KOPT-K1 (cell line): ENCODE measurements around the gene TP53BP1.
"Not testable (repeated sequence)": the region's sequence is repeated elsewhere in the genome, so short reads cannot be mapped to it uniquely, and the experiment has no call there.

Source experiments
- H3K27ac ChIP-seq: fragments of 200-600 bp; sonication (generic); 2 replicates; pipeline ENCODE4 v1.5.1; 2016; ENCODE audit warnings: antibody characterized with exemption, mild to moderate bottlenecking, low read depth, low read length; ENCODE audit not compliant: poor library complexity, severe bottlenecking
- H3K36me3 ChIP-seq: fragments of 200-600 bp; sonication (generic); 2 replicates; pipeline ENCODE4 v1.5.1; 2017; ENCODE audit warnings: antibody characterized with exemption, mild to moderate bottlenecking, low read length, moderate library complexity; ENCODE audit not compliant: insufficient read depth
- H3K9me3 ChIP-seq: fragments of 200-600 bp; sonication (generic); 2 replicates; pipeline ENCODE4 v1.5.1; 2017; ENCODE audit warnings: antibody characterized with exemption, low read length, mild to moderate bottlenecking; ENCODE audit not compliant: insufficient read depth, poor library complexity, severe bottlenecking

Gene TP53BP1

DNA sequence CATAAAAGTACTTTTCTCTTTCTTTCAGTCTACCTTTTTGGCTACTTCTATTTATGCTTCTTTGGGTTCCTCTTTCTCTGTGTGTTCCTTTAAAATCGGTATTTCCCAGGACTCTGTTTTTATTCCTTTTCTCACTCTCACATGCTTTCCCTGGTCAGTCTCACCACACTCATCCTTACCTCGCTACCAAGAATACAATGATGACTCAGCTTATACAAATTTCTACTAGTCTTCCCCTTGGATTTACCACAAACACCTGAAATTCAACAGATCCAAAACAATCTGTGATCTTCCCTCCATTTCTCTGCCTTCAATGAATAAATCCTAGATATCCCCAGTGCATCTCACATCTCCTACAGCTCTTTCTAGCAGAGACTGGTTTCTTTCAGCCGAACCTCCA, 69.2 kb downstream of the TP53BP1 start:
- peaks cover 76% of the 10 kb centered on the region for H3K36me3 ChIP-seq
- no peaks in the 10 kb centered on the region for H3K9me3 ChIP-seq
- no peak overlapping the region for H3K27ac ChIP-seq

DNA sequence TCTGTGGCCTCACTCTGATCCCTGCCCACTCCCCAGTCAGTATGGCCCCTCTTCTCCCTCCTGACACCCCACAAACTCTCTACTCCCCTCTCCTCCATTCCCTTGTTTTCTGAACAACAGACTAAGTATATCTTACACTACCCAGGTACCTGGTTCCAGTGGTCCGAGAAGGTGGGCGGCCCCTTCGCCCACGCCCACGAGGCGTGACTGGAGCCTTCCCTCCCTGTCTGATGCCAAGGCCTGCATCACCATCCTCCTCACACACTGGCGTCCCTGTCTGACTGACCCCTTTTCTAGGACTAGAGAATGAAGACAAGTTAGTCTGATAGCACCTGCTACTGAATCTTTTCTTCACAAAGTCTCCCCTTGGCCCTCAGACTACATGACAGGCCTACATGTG, 72.1 kb downstream of the TP53BP1 start:
- no peak overlapping the region for H3K27ac ChIP-seq
- no peaks in the 10 kb centered on the region for H3K9me3 ChIP-seq
- peaks cover 80% of the 10 kb centered on the region for H3K36me3 ChIP-seq

GRCh38 chr15:43420435-43420834, 72.5 kb downstream of the TP53BP1 start:
- Histone ChIP-seq H3K27ac (no peak overlapping the region), H3K36me3 (peaks cover 84% of the 10 kb centered on the region), H3K9me3 (no peaks in the 10 kb centered on the region)

DNA sequence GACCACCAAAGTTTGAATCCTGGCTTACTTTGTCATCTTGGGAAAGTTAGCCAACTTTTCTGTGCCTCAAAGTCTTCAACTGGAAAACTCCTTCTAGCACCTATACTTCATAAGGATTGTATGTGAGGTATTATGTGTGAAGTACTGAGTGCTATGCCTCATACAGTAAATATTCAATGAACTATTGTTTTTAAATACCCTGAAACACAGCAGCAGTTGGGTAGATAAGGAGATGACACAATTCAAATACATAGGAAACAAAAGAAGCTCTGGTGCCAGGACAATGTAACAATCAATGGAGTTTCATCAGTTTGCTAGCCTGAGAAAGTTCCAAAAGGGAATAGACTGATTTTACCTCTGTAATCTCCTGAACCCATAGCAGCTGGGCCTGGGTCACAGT, 78.8 kb downstream of the TP53BP1 start:
- Histone ChIP-seq H3K27ac (no peak overlapping the region), H3K9me3 (no peaks in the 10 kb centered on the region), H3K36me3 (peaks cover 91% of the 10 kb centered on the region)

- Histone ChIP-seq H3K27ac (no peak overlapping the region), H3K36me3 (peaks cover 96% of the 10 kb centered on the region)
These were observed 80.9 kb downstream of the TP53BP1 start for GRCh38 chr15:43412096-43412495.

DNA sequence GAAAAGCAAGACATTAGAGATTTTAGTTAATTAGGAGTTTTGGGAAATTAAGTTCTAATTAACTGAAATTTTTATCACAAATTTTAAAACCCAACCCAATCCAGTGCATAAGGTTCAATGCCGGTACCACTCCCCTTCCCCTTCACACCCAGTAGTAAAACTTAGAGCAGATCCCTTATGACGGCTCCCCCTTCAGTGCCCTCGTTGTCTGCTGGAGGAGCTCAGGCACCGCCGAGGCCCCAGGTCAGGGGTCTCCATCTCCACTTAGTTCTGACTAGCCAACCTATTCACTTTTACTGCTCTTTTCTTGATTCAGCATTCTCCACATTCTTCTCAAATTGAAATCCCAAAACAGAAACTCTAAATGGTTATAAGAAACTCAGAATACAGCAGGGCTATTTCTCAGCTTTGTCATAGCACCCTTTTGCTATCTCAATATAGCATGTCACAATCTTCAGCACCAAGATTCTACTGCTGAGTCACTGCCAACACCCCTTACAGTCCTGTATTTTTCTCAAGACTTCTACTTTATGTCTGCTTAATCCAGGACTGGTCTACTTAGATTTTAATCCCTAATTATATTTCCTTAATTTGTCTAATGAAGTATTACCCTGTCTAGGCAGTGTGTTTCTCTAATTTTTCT, 82.3 kb downstream of the TP53BP1 start:
- Histone ChIP-seq H3K36me3 (peaks cover 96% of the 10 kb centered on the region), H3K27ac (no peak overlapping the region)

More at GRCh38 chr15:43412096-43412495, 80.9 kb downstream of the TP53BP1 start:
- no peaks in the 10 kb centered on the region for H3K9me3 ChIP-seq

GRCh38 chr15:43408789-43409188, 84.2 kb downstream of the TP53BP1 start:
- H3K36me3 ChIP-seq, result peaks cover 96% of the 10 kb centered on the region
- H3K27ac ChIP-seq, result no peak overlapping the region
- no peaks in the 10 kb centered on the region for H3K9me3 ChIP-seq

More for the DNA sequence above, 82.3 kb downstream of the TP53BP1 start:
- H3K9me3 ChIP-seq, result no peaks in the 10 kb centered on the region

- Histone ChIP-seq H3K36me3 (peaks cover 96% of the 10 kb centered on the region), H3K9me3 (no peaks in the 10 kb centered on the region), H3K27ac (no peak overlapping the region)
These were observed 86.1 kb downstream of the TP53BP1 start for GRCh38 chr15:43406808-43407207.

DNA sequence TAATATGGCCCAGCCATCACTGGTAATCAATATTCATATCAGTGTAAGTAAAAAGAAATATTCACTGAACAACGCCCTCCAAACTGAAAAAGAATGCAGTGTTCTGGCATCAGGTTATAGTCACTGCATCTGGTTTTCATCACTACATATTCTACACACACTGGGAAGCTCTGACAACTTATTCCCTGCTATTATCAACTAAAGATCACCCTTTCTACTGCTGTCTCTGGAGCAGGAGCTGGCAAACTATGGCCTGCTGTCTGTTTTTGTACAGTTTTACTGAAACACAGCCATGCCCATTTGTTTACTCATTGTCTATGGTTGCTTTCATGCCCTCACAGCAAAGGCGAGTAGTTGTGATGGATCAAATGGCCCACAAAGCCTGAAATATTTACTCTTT, 86.8 kb downstream of the TP53BP1 start:
- H3K27ac ChIP-seq, result no peak overlapping the region
- no peaks in the 10 kb centered on the region for H3K9me3 ChIP-seq
- peaks cover 97% of the 10 kb centered on the region for H3K36me3 ChIP-seq

DNA sequence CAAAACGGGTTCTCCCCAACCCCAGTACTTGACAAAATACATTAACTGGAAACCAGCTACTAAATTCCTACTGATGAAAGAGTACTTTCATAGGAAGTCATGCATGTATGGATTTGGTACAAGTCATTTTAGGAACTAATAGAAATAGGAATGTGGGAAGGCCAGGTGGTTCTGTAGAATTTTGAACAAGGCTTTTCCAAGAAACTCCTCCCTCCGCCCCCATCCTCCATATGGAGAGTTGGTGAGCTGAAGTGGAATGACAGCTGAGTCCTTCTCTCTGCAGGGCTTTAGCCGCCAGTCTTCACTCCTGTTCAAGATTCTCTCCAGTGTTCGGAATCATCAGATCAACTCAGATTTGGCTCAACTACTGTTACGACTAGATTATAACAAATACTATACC, 88.8 kb downstream of the TP53BP1 start:
- Histone ChIP-seq H3K36me3 (peaks cover 99% of the 10 kb centered on the region), H3K9me3 (no peaks in the 10 kb centered on the region), H3K27ac (no peak overlapping the region)

GRCh38 chr15:43403616-43404015, 89.3 kb downstream of the TP53BP1 start:
- Histone ChIP-seq H3K27ac (no peak overlapping the region), H3K9me3 (no peaks in the 10 kb centered on the region), H3K36me3 (peaks cover 99% of the 10 kb centered on the region)

DNA sequence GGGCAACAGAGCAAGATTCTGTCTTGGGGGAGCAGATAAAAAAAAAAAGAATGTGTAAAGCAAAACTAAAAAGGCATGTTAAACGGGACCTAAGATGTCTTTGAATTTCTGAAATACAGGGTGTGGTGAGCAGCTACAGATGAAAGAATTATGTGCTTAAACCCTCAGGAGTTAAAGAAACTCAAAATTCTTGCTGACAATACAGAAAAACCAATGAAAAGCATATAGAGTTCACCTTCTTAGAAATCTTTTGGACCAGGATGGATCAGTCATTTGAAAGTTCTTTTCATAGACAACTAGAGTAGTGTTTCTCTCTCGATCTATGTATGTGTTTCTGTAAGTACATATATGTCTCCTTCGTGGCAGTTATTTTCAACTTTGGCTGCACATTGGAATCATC, 90.7 kb downstream of the TP53BP1 start:
- no peaks in the 10 kb centered on the region for H3K9me3 ChIP-seq
- no peak overlapping the region for H3K27ac ChIP-seq
- H3K36me3 ChIP-seq, result peaks cover 99% of the 10 kb centered on the region

DNA sequence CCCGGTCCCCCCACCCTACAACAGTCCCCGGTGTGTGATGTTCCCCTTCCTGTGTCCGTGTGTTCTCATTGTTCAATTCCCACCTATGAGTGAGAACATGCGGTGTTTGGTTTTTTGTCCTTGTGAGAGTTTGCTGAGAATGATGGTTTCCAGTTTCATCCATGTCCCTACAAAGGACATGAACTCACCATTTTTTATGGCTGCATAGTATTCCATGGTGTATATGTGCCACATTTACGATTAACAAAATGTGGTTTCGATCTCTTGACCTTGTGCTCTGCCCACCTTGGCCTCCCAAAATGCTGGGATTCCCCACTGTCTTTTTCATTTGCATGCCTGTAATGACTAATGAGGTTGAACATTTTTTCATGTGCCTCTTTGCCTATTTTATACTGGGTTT, 99.4 kb downstream of the TP53BP1 start:
- H3K27ac ChIP-seq, H3K9me3 ChIP-seq: not testable (repeated sequence)
- H3K36me3 ChIP-seq, result peaks cover 73% of the 10 kb centered on the region

- H3K9me3 ChIP-seq, result no peaks in the 10 kb centered on the region
- H3K36me3 ChIP-seq, result peaks cover 69% of the 10 kb centered on the region
- no peak overlapping the region for H3K27ac ChIP-seq
These were observed 102.2 kb downstream of the TP53BP1 start for GRCh38 chr15:43390723-43391122.

- peaks cover 92% of the 10 kb centered on the region for H3K36me3 ChIP-seq
These were observed 109.9 kb downstream of the TP53BP1 start for GRCh38 chr15:43383070-43383469.

GRCh38 chr15:43382310-43382709, 110.6 kb downstream of the TP53BP1 start:
- Histone ChIP-seq H3K27ac (no peak overlapping the region), H3K36me3 (peaks cover 92% of the 10 kb centered on the region), H3K9me3 (no peaks in the 10 kb centered on the region)

More at GRCh38 chr15:43383070-43383469, 109.9 kb downstream of the TP53BP1 start:
- H3K9me3 ChIP-seq, result no peaks in the 10 kb centered on the region
- no peak overlapping the region for H3K27ac ChIP-seq
